IPS DF 19.7 (cell line): ENCODE measurements around the gene MRPS27.

ENCODE experiments used
- DNase-seq: peaks from one replicate; pipeline ENCODE4 v3.0.0-alpha.2; 2013; ENCODE audit warnings: low read depth, low spot score

MRPS27 gene

DNA sequence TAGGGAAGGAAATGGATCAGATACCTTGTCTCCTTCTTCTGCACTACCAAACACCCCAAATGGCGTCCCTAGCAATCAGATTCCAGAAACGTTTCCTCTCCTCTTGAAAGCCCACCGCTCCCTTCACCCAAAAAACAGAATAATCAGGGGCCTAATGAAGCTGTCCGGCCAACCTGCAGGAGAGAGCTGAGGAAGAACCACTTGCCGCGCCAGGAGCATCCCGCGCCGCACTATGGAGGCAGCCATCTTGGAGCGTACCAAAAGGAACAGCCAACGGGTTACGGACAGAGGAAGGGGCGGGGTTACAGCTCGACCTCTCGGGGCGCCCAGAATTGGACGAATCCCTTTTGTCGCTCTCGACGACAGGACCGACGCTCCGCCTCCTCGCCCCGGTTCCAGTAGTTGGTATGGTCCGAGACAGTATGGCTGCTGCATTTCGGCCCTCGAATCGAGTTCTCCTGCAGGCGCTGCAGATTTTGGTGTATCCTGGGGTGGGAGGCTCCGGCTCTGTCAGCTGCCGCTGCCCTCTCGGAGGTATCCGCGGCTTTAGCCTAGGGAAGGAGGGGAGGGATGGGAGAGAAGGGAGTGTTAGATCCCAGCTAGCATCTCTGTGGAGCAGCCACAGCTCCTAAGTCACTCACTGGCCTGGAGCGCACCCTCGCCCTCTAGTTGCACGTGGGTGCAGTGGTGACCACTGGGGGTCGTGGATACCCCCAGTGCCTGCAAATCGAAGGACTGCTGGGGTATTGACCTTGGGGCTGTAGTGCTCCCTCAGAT, at the start of gene MRPS27, which contains the start of gene PTCD2:
Gene MRPS27, minus strand, starts transcription at position 265 of the 777 bp plus-strand sequence. Its CDS starts 19 bp downstream, at position 246.
Gene PTCD2, plus strand, starts transcription at position 398 of the 777 bp plus-strand sequence. Its CDS starts 10 bp downstream, at position 408.
- DNase-seq: peak; percentile 93

DNA sequence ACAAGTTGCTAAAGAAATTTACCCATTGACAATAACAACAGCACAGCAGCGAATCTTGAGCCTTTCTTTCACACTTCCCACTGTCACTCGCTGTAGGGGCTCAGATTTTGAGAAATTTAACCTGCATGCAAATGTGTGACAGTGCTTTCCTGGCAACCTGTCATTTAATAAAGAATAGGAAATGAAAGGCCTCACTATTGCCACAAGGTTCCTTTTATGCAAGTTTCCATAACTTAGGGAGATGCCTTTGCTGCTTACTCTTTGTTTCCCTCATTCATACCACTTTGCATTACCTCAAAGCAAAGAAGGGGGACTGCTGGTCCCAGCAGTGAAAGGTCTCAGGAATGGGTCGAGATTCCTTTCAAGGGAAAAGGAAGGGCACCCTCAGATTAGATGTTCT, 49.7 kb upstream of the MRPS27 start:
- no peak for DNase-seq

DNA sequence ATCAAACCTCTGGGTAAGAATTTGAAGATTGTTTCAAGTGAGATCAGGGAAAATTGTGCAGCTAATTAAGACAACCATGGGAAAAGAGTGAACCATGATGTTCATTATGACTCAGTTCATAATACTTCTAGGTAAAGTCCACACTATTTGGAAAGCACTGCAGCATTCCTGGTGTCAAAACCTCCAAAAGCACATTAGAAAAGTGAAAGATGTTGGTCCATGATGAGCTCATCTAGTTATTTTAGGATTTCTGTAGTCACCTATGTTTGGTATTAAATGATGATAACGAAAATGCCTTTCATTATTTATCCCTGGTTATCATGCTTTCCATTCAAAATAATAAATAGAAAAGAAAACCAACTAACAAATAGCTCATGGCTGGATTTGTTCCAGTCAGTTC, 49.3 kb upstream of the MRPS27 start:
- DNase-seq: no peak

DNA sequence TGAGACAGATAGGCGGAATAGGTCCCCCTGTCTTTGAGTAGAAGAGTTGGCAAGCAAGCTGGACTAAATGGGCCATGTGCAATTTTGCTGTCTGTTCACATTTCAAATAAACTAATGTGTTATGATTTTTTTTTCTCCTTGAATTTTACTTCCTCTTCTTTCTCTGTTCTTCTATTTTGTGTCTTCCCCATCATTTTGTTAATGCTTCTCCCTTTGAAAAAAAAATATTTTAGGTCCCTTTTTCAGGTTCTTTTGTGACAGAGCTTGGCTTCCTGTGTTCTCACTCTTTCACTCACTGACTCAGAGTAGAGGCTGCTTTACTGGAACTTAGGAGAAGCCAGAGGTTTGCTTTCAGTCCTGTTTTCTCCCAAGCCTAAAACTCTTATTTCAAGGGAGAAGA, 48.2 kb upstream of the MRPS27 start:
- no peak for DNase-seq

DNA sequence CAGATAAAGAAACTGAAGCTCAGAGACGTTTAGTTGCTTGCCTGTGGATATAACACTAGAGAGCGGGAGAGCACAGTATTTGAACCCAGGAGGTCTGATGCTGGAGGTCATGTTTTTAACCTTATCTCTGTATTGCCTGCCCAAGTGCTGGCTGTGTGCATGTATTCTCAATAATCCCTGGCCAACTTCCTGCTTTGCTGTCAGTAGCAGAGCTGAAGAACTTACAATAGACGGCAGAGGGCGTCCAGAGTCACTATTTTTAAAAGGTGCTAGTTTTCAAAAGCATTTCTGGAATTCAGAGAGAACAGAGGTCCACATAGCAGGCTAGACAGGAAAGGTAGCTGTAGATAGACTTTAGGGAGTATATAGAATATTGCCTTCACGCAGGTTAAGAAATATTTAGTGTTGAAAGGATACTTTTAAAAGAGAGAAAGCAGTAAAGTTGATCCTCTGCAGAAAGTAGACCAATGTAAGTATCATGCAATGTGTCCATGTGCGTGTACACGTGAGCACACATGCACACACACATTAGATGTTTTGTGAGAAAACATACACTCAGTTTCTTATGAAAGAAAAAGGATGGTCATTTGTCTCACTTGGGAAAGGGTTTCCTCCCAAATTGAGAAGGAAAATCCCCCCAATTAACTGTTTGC, 46.4 kb upstream of the MRPS27 start:
- no peak for DNase-seq

DNA sequence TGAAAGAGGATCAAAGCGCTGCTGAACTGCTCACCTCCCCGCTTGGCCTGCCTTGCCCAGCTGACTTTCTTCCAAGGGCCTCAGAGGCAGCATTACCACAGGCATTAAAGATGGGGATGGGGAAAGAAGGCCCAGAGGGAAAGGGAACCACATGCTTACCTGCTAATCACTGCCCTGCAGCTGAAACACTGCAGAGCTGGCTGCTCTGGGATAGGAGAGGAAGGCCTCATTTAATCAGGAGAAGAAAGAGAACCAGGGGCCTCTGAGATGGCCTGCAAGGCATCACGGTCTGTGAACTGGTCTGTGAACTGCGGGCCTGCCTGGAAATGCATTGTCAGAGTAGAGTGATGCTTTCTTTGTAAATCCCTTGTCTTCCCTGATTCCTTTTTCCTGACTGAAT, 44.9 kb upstream of the MRPS27 start:
- DNase-seq: no peak

DNA sequence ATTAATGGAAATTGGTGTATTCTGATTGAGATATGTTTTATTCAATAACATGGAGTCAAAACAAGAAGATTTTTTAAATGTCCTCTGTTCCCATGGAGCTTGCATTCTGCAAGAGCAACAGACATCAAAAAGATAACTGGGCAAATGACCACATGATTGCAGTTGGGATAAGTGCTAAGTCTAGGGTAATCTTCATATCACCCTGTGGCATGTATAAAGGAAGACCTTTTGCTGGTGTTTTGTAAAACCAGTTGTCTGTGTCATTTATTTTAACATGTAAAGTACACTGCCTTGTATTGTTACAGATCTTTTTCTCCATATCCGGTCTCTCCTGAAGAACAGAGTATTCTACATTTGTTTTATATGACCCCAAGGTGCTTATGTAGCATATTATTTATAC, 44.1 kb upstream of the MRPS27 start:
- DNase-seq: no peak

DNA sequence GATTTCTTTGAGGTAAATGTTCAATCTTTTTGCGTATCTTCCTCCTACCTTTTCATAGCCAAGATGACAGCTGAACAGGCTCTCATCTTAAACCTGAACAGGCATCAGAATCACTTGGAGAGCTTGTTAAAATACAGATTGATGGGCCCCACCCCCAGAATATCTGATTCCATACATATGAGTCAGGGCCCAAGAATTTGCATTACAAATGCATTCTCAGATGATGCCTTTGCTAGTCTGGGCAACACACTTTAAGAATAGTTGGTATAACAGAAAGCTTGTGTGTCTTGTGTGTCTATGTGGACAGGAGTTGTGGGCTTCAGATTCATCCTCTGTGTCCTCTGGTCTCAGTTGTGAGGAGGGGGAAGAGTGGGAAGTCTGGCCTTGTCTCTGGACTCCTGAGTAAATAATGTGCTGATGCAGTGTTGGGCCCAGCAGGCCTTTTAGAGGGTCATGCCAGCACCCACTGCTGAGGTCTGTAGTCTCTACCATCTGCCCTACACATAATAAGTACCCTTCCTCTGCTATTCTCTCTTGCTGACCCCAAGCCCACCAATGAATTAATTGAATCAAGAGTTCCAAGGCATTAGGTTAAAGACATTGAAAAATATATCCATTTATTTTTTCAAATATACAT, 43.2 kb upstream of the MRPS27 start:
- no peak for DNase-seq

DNA sequence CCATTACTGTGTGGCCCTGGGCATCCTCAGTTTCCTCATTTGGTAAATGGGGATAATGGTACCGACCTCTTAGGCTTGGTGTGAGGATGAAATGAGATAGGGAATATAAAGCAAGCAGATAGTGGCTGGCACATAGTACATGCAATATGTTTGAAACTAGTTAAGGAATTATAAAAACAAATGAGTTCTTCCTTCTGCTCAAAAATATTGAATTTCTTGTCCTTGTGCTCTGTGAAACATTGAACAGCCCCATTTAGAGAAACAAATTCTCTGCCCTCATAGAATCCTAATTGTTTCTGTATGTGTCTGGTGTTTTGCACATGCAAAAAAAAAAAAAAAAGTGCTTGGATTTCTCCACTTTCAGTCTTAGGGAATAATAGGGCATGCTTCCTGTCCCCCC, 39.8 kb upstream of the MRPS27 start:
- no peak for DNase-seq

DNA sequence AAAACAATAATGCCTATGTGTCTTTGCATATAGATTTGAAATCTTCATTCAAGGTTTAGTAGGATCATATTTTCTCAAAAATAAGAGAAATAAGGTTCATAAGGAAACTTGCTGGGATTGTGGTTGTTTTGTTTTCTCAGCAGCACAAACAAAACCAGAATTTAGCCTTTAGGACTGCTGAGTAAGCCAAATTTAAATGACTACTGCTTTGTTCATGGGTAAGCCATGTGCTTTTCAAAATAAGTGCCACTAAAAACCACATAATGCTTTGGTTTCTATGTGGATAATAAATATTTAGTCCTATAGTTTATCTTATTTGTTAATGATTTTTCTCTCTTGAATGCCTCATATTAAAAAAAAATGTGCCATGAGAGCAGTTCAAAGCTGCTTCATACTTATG, 38.9 kb upstream of the MRPS27 start:
- DNase-seq: no peak

DNA sequence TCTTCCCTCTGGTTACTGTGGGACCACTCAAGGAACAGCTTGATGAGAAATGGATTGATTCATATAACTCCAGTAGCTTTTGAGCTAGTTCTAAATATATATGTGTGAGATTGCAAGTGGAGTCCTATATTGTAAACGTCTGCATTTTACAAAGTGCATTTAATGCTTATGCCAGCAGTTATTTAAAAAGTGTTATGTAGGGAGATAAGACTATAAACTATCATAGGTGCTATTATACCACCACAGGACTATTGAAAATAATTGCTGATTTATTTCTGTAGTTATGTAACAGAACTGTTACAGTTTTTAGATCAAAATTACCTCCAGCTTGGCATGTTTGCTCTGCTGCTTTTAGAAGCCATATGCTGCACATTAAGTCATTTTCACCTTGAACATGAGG, 36.3 kb upstream of the MRPS27 start:
- no peak for DNase-seq

DNA sequence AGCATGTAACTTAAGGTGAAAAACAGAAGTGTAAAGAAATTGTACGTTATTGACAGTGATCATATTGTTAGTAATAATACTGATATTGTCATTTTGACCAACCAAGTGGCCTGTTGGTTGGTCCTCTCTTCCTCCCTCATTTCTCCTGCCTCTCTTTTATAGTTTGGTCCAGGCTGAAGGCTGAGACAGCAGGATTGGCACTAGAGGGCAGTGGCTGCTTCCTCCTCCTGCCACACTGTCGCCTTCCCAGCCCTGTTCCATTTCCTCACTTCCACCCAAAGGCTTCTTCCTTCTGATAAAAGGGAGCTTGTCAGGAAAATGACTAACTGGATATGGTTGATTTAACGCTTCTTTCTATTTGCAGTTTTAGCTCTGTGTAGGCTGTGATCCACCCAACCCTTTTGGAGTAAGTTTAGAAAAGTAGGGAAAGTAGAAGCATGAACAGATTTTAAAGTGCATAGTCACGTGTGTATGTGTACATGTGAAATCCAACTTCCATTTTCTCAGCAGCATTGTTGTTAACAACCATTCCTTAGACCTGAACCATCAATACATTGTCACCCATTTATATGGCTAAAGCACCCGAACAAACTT, 35.8 kb upstream of the MRPS27 start:
- DNase-seq: no peak

DNA sequence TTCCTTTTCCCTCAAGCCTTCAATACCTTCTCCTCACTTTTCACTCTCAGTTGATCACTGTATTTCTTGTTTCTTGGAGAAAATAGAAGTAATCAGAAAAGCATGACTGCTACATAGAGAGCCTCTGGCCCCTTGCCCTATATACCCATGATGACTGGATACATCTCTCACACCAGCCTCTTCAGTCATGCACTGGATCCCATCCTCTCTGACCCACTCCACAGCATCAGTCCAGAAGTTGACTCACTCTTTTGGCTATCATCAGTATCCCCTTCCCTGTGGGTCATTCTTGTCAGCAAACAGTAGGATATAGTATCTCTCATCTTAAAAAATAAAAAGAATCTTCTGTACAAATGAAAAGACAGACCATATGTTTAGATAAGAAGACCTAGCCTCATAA, 33.0 kb upstream of the MRPS27 start:
- DNase-seq: no peak

DNA sequence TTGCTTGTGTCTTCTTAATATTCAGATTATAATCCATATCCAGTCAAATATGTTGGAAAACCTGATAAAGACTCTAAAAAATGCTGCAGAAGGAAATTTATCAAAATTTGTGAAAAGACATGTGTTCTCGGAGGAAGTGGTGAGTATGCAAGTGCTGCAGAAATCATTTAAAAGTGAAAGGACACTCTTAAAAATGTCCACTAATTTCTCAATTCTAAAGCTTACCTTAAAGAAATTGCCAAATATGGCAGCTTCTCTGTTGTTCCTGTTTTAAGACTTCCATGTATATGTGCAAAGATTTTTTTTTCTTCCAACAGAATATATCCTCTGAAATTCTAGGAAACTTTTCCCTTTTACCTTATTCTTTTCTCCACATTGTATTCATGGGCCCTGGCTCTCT, 32.6 kb upstream of the MRPS27 start:
- DNase-seq: no peak

DNA sequence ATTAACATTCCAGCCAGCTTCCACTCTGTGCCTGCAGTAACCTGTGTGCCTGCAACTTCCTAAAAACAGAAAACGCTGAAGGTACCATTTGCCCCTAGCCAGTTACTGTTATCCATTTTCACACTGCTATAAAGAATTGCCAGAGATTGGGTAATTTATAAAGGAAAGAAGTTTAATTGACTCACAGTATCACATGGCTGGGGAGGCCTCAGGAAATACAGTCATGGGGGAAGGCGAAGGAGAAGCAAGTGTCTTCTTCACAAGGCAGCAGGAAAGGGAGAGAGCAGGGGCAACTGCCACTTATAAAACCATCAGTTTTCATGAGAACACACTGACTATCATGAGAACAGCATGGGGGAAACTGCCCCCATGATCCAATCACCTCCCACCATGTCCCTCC, 31.3 kb upstream of the MRPS27 start:
- no peak for DNase-seq

DNA sequence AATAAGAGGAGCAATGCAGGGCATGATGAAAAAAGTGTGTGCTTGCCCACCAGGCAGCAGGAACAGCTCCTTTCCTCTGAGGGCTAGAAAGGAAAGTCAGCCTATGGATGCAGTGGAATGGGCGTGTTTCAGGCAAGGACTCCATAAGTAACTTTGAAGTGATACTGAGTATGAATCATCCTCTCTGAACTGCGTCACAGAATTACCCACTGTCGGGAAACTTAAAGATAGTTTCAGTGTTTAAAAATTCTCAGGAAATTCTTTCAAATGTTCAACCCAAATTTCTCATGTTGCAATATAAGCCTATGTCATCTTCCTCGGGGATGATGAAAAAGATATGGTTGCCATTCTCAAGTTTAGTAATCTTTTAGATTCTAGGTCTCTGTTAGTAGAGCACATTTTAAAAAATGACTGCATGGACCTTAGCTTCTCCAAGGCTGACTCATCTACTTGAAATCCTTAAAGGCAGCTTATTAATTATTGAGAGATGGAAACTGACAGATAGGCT, 27.8 kb upstream of the MRPS27 start:
- DNase-seq: no peak

DNA sequence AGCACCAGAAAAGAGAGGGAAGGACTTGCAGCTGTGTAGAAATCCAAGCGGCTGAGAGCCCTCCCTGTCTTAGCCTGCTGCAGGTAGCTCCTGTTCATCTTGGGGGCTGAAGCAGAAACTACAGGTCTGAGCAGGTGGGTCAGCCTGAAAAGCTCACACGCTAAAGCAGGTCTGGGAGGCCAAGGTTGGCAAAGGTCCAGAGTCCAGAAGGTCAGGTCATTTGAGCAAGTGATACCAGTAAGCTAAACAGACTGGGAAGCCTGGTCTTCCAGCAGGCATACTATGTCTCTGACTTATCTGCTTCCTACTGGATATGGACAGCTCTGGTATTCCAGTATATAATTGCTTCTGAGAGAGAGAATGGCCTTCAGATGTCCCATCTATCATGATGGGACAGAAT, 26.4 kb upstream of the MRPS27 start:
- no peak for DNase-seq

DNA sequence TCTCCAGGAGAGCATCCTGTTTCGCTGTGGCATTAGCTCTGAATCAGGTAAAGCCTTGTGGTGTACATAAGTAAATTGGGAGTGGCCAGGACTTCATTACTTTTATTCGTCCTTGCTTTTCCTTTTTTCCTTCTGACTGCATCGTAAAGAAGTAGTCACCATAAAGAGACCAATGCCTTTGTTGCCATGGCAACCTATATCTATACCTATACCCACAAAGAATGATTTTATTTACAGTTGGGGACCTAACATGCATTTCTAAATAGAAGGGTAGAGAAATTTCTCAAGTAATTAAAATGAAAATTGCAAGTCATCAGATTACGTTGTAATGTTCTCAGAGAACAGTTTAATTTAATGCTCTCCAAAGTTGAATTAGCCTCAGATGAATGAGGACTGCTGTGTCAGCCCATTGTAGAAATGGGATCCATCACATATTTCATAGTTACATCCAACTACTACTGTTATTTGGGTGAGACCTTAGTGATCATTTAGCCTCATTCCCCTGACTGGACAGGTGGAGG, 18.7 kb upstream of the MRPS27 start:
- DNase-seq: no peak

DNA sequence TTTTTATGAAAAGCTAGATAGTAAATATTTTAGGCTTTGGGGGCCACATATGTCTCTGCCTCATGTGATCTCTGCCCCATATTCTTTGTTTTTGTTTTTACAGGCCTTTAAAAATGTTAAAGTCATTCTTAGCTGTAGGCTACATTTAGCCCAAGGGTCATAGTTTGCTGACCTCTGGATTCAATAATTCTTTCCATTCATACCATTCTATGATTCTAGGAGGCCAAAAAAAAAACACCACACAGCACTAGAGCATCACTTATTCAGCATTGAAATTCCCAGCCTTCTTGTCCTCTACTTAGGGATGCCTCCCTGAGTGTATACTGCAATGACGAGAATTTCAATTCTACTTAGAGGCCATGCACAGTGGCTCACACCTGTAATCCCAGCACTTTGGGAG, 17.1 kb upstream of the MRPS27 start:
- no peak for DNase-seq

DNA sequence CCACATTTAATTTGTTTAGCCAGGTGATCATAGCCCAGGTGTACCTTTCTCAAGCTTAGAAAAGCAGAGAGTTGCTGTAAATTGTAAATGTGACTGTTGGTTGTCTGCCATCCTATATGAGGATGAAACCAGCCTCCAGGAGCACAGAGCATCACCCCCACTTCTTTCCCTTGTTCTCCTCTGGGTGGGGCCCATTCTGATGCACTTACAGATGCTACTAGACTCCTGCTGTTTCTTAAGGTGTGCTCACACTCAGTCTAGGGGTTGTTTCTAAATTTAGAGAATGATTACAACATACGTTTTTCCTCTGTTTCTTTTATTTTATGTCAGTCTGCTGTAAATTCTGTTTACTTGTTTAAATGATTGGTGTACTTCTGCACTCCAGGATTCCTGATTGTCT, 10.7 kb upstream of the MRPS27 start:
- DNase-seq: no peak

DNA sequence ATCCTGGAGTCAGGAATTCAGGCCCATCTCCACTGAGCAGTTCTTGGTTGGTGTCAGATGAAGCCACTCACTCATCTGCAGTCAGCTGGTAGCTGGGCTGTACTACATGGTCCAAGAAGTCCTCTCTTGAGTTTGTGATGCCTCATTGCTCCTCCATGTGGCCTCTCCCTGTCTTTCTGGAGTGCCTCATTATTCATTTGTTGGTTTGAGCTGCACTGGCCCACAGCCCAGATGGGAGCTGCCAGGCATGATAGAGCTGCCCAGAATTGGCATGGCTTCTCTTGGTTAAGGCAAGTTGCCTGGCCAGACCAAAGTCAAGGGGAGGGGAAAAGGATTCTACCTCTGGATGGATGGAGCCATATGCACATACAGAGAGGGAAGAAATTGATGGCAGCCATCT, 8.1 kb upstream of the MRPS27 start:
- DNase-seq: no peak

DNA sequence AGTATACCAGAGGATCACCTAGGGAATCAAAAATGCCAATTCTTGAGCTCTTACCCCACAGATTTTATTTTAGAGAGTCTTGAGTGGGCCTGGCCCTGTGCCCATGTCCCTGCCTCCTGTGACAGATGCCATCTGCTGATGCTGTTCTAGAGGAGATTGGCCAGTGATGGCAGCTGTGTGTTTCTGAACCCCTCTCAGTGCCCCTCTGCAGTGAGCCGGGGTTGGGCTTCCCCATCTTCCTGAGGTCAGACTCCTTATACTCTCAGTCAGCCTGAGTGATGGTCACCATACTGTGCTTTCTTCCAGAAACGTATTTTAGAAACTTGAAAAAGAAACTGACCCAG, 6.2 kb upstream of the MRPS27 start:
- no peak for DNase-seq
